GM19455 (cell line): Measurements from ENCODE around the gene ZNF48.

ENCODE experiments used
- ATAC-seq: cut with Tn5 transposase; IDR thresholded peaks from one replicate; pipeline ENCODE4 v1.9.1; 2021; ENCODE audit not compliant: unreplicated experiment

The ZNF48 gene

GRCh38 chr16:30395155-30395991, at the start of gene ZNF48:
ZNF48 (plus strand) TSS chr16:30395420; CDS start chr16:30395795, 375 bp downstream.
- ATAC-seq: peak; percentile 49

- no peak for ATAC-seq
These were observed 48.9 kb upstream of the ZNF48 start for GRCh38 chr16:30346286-30346685.

GRCh38 chr16:30348113-30348512, 47.1 kb upstream of the ZNF48 start:
- ATAC-seq: no peak

- ATAC-seq: no peak
These were observed 46.3 kb upstream of the ZNF48 start for GRCh38 chr16:30348929-30349328.

- ATAC-seq: no peak
These were observed 45.5 kb upstream of the ZNF48 start for GRCh38 chr16:30349675-30350074.

GRCh38 chr16:30350134-30350871, 44.9 kb upstream of the ZNF48 start:
- no peak for ATAC-seq

- ATAC-seq: no peak
These were observed 44.2 kb upstream of the ZNF48 start for GRCh38 chr16:30351001-30351441.

GRCh38 chr16:30351586-30352419, 43.4 kb upstream of the ZNF48 start:
- ATAC-seq: no peak

GRCh38 chr16:30352488-30353401, 42.5 kb upstream of the ZNF48 start:
- no peak for ATAC-seq

- ATAC-seq: no peak
These were observed 41.6 kb upstream of the ZNF48 start for GRCh38 chr16:30353438-30354129.

GRCh38 chr16:30354423-30355143, 40.6 kb upstream of the ZNF48 start:
- ATAC-seq: no peak

- peak; percentile 47 for ATAC-seq
These were observed 39.9 kb upstream of the ZNF48 start, which contains the start of gene CD2BP2 for GRCh38 chr16:30355144-30355953. CD2BP2 (minus strand) TSS chr16:30355308; CDS start chr16:30354681, 627 bp downstream.

- ATAC-seq: no peak
These were observed 39.3 kb upstream of the ZNF48 start for GRCh38 chr16:30355954-30356308.

GRCh38 chr16:30356401-30357084, 38.7 kb upstream of the ZNF48 start:
- no peak for ATAC-seq

GRCh38 chr16:30357085-30357714, 38.0 kb upstream of the ZNF48 start:
- no peak for ATAC-seq

- no peak for ATAC-seq
These were observed 37.3 kb upstream of the ZNF48 start for GRCh38 chr16:30357715-30358576.
